Stomach (tissue), 4 donors: ENCODE results near the gene LAMC2.

Source experiments
- POLR2A ChIP-seq, 4 donors: fragments of 450-650 bp; IDR thresholded peaks; one replicate each; pipeline ENCODE4 v1.6.1; 2016; ENCODE audit warnings: antibody characterized with exemption in 4 of 4, control low read depth in 2 of 4, mild to moderate bottlenecking in 1 of 4, moderate library complexity in 1 of 4
- TF ChIP-seq, protein P1 (sequence below), 7 experiments: fragments of 450-650 bp in 4 of 7; fragments of 200-600 bp in 3 of 7; sonication (generic) in 3 of 7; IDR thresholded peaks; one replicate each; pipeline ENCODE4 v1.5.1; 2016 to 2019; ENCODE audit warnings: antibody characterized with exemption in 7 of 7, control low read depth in 2 of 7, mild to moderate bottlenecking in 1 of 7

GRCh38 chr1:183198463-183198862 lies 12.4 kb downstream of the LAMC2 start:
- TF ChIP-seq, protein P1, sequence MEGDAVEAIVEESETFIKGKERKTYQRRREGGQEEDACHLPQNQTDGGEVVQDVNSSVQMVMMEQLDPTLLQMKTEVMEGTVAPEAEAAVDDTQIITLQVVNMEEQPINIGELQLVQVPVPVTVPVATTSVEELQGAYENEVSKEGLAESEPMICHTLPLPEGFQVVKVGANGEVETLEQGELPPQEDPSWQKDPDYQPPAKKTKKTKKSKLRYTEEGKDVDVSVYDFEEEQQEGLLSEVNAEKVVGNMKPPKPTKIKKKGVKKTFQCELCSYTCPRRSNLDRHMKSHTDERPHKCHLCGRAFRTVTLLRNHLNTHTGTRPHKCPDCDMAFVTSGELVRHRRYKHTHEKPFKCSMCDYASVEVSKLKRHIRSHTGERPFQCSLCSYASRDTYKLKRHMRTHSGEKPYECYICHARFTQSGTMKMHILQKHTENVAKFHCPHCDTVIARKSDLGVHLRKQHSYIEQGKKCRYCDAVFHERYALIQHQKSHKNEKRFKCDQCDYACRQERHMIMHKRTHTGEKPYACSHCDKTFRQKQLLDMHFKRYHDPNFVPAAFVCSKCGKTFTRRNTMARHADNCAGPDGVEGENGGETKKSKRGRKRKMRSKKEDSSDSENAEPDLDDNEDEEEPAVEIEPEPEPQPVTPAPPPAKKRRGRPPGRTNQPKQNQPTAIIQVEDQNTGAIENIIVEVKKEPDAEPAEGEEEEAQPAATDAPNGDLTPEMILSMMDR (IDR thresholded peaks at IDR 0.05) = no peak
- no peak for TF ChIP-seq POLR2A (IDR thresholded peaks at IDR 0.05)
